HCT116 (cell line): ENCODE data around the gene FMN1.

Experiments used
- CTCF ChIP-seq, 3 experiments: fragments of 200-600 bp in 1 of 3; sonication (generic) in 1 of 3; IDR thresholded peaks in 2 of 3; conservative IDR thresholded peaks in 1 of 3; 2 replicates each; pipeline ENCODE4 v1.5.1; 2012 to 2017; ENCODE audit warnings: low read depth in 2 of 3, low read length in 2 of 3, antibody characterized with exemption in 1 of 3, borderline replicate concordance in 1 of 3, control low read depth in 1 of 3, mild to moderate bottlenecking in 1 of 3, mixed read lengths in 1 of 3, mixed run types in 1 of 3, moderate library complexity in 1 of 3; ENCODE audit not compliant: insufficient read depth in 1 of 3
- EZH2 ChIP-seq: fragments of 200-600 bp; sonication (generic); IDR thresholded peaks from 2 replicates; pipeline ENCODE4 v1.6.1; 2017; ENCODE audit warnings: antibody characterized with exemption, mixed run types
- JUND ChIP-seq: IDR thresholded peaks from 2 replicates; pipeline ENCODE4 v1.6.1; 2012
- POLR2A ChIP-seq: IDR thresholded peaks from 2 replicates; pipeline ENCODE4 v1.7.0; 2011; ENCODE audit warnings: borderline replicate concordance; ENCODE audit not compliant: insufficient read depth, insufficient read length; ENCODE audit errors: extremely low read depth
- RAD21 ChIP-seq: IDR thresholded peaks from 2 replicates; pipeline ENCODE4 v1.6.1; 2012; ENCODE audit warnings: low read depth, mild to moderate bottlenecking
- TCF7L2 ChIP-seq: IDR thresholded peaks from 2 replicates; pipeline ENCODE4 v1.7.0; 2011; ENCODE audit warnings: borderline replicate concordance, inconsistent platforms; ENCODE audit not compliant: insufficient read depth, insufficient read length; ENCODE audit errors: extremely low read depth
- ZNF274 ChIP-seq: fragments of 200-500 bp; sonication (Bioruptor generic); IDR thresholded peaks from 2 replicates; pipeline ENCODE4 v1.6.1; 2014; ENCODE audit warnings: mild to moderate bottlenecking, low read depth, low read length, inconsistent platforms

- no peak for TF ChIP-seq POLR2A
- no peak for TF ChIP-seq ZNF274
- TF ChIP-seq TCF7L2: no peak
- TF ChIP-seq CTCF (IDR thresholded peaks at IDR 0.05 in 2 of 3, conservative IDR thresholded peaks at IDR 0.05 in 1 of 3; ENCODE audit: borderline replicate concordance in 1 of 3, insufficient read depth in 1 of 3, low read depth in 2 of 3, low read length in 2 of 3): no peak
- no peak for TF ChIP-seq EZH2
- TF ChIP-seq JUND: no peak
- no peak for TF ChIP-seq RAD21
Measured at GRCh38 chr15:32965897-32966296, 228.6 kb downstream of the FMN1 start.
